Measurements from ENCODE around the gene MALSU1.

Gene MALSU1

GRCh38 chr7:23338439-23338838 lies 39.3 kb downstream of the MALSU1 start:
- DNase-seq (ENCODE audit: low read depth) = no peak
- no peak for TF ChIP-seq CTCF (IDR thresholded peaks at IDR 0.05; ENCODE audit: insufficient read depth, low read depth, low read length, missing control alignments)
- no peak overlapping the region for H3K4me3 ChIP-seq (ENCODE audit: low read depth, low read length)

- no peak for DNase-seq (ENCODE audit: low read depth)
- TF ChIP-seq CTCF (IDR thresholded peaks at IDR 0.05; ENCODE audit: insufficient read depth, low read depth, low read length, missing control alignments) = no peak
- H3K4me3 ChIP-seq (ENCODE audit: low read depth, low read length) = no peak overlapping the region
These were observed 39.7 kb downstream of the MALSU1 start for GRCh38 chr7:23338863-23339262.

- no peak for DNase-seq (ENCODE audit: low read depth)
- no peak overlapping the region for H3K4me3 ChIP-seq (ENCODE audit: low read depth, low read length)
- TF ChIP-seq CTCF (IDR thresholded peaks at IDR 0.05; ENCODE audit: insufficient read depth, low read depth, low read length, missing control alignments) = no peak
These were observed 42.9 kb downstream of the MALSU1 start for GRCh38 chr7:23341846-23342598.

- TF ChIP-seq CTCF (IDR thresholded peaks at IDR 0.05; ENCODE audit: insufficient read depth, low read depth, low read length, missing control alignments) = no peak
- H3K4me3 ChIP-seq (ENCODE audit: low read depth, low read length) = no peak overlapping the region
- no peak for DNase-seq (ENCODE audit: low read depth)
These were observed 44.0 kb downstream of the MALSU1 start for GRCh38 chr7:23343102-23343501.

DNA sequence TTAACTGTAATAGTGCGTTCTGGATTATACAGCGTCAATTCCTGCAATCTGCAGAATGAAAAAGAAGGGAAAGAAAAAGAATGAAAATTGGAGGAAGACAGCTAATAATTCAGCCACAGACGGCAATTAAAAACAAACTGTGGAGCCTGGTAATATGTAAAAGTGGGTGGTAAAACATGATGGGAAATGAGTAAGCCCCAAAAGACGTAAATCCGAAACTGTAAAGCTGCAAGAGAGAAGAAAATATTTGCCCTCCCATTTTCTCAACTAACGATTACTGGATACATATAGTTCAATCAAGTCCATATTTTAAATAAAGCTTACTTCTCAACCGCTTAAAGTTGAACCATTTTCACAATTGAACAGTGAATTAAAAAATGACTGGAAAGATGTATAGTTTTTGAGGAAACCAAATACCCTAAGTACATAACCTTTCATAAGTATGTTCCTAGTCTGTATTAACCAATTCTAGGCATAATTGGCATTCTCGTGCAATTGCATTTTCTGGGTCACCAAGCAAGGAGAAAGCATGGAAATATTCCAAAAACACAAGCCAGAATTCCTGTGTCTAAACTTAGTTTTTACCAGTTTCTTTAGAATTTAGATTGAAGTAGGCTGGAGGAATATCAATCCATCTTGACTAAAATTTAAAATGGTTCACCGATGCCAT lies 44.8 kb downstream of the MALSU1 start:
- no peak overlapping the region for H3K4me3 ChIP-seq (ENCODE audit: low read depth, low read length)
- no peak for DNase-seq (ENCODE audit: low read depth)
- TF ChIP-seq CTCF (IDR thresholded peaks at IDR 0.05; ENCODE audit: insufficient read depth, low read depth, low read length, missing control alignments) = no peak

GRCh38 chr7:23345601-23346000 lies 46.5 kb downstream of the MALSU1 start:
- no peak overlapping the region for H3K4me3 ChIP-seq (ENCODE audit: low read depth, low read length)
- no peak for TF ChIP-seq CTCF (IDR thresholded peaks at IDR 0.05; ENCODE audit: insufficient read depth, low read depth, low read length, missing control alignments)
- DNase-seq (ENCODE audit: low read depth) = no peak

Data from GM12865 (cell line).